SJCRH30 (cell line): ENCODE results near the gene BIRC6. TPM values are rescaled to one million over a fixed set of nuclear protein-coding genes. Genes with fewer than 3 reads are reported as not detected.

Source experiments
- DNase-seq, 2 experiments: peaks; one replicate each; pipeline ENCODE4 v3.0.0-alpha.2; 2015 to 2020
- H3K27ac ChIP-seq: fragments of 250-450 bp; sonication (Bioruptor Pico); 2 replicates; pipeline ENCODE4 v1.5.1; 2020; ENCODE audit warnings: mild to moderate bottlenecking, moderate library complexity
- H3K27me3 ChIP-seq: fragments of 250-450 bp; sonication (Bioruptor Pico); 2 replicates; pipeline ENCODE4 v1.5.1; 2020; ENCODE audit warnings: mild to moderate bottlenecking, moderate library complexity
- H3K36me3 ChIP-seq: fragments of 250-450 bp; sonication (Bioruptor Pico); 2 replicates; pipeline ENCODE4 v1.5.1; 2020; ENCODE audit warnings: mild to moderate bottlenecking, moderate library complexity
- H3K4me1 ChIP-seq: fragments of 250-450 bp; sonication (Bioruptor Pico); 2 replicates; pipeline ENCODE4 v1.5.1; 2020; ENCODE audit warnings: mild to moderate bottlenecking, moderate library complexity
- H3K4me3 ChIP-seq: fragments of 250-450 bp; sonication (Bioruptor Pico); 2 replicates; pipeline ENCODE4 v1.5.1; 2020; ENCODE audit warnings: mild to moderate bottlenecking, moderate library complexity
- H3K9me3 ChIP-seq: fragments of 250-450 bp; sonication (Bioruptor Pico); replicated peaks from 2 replicates; pipeline ENCODE4 v1.5.1; 2020; ENCODE audit warnings: mild to moderate bottlenecking, moderate library complexity
- total RNA-seq: library from RNA; depleted of rRNA; stranded (reverse); fragments of >200 nt; shearing (Covaris generic); gene quantifications from 2 replicates; pipeline ENCODE4 v1.2.3, GENCODE V29; 2014

Gene BIRC6
- total RNA-seq, 1 experiment from 2014 or later = 113 TPM

DNA sequence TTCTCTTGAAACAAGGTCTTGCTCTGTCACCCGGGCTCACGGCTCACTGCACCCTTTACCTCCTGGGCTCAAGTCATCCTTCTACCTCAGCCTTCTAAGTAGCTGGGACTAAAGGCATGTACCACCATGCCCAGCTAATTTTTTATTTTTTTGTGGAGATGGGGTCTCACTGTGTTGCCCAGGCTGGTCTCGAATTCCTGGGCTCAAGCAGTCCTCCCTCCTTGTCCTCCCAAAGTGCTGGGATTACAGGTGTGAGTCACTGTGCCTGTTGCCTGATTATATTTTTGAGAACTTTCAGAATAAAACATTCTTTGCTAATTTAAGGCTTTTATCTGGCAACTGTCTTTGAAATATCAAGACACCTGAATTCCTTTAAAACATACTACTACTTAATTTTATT is 47.9 kb downstream of the BIRC6 start:
- no peaks in the 10 kb centered on the region for H3K27me3 ChIP-seq
- DNase-seq = no peak
- H3K4me1 ChIP-seq = no peaks in the 10 kb centered on the region
- H3K4me3 ChIP-seq = no peak overlapping the region
- H3K9me3 ChIP-seq = no peaks in the 10 kb centered on the region
- peaks cover 50% of the 10 kb centered on the region for H3K36me3 ChIP-seq
- no peak overlapping the region for H3K27ac ChIP-seq

- no peak for DNase-seq
- no peaks in the 10 kb centered on the region for H3K4me1 ChIP-seq
- H3K4me3 ChIP-seq = no peak overlapping the region
- H3K27ac ChIP-seq = no peak overlapping the region
- no peaks in the 10 kb centered on the region for H3K9me3 ChIP-seq
- H3K36me3 ChIP-seq = peaks cover 63% of the 10 kb centered on the region
- no peaks in the 10 kb centered on the region for H3K27me3 ChIP-seq
These were observed 59.7 kb downstream of the BIRC6 start for GRCh38 chr2:32416519-32416918.

GRCh38 chr2:32417659-32418058 is 60.8 kb downstream of the BIRC6 start:
- Histone ChIP-seq H3K9me3 (no peaks in the 10 kb centered on the region), H3K4me1 (no peaks in the 10 kb centered on the region), H3K36me3 (peaks cover 56% of the 10 kb centered on the region), H3K27me3 (no peaks in the 10 kb centered on the region), H3K27ac (no peak overlapping the region), H3K4me3 (no peak overlapping the region)
- DNase-seq = no peak

DNA sequence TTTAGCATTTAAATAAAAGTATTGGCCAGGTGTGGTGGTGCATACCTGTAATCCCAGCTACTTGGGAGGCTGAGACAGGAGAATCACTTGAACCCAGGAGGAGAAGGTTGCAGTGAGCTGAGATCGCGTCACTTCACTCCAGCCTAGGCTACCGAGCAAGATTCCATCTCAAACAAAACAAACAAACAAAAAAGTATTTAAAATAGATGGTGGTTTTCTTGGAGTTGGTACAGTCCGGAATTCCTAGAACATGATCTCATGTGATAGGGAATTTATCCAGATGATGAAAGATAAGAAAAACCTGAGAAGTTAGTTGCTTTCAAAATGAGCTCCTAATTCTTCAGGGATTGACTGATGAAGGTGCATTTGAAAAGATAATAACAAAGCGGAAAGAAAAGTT is 62.0 kb downstream of the BIRC6 start:
- DNase-seq = no peak
- no peak overlapping the region for H3K27ac ChIP-seq
- no peaks in the 10 kb centered on the region for H3K27me3 ChIP-seq
- H3K4me3 ChIP-seq = no peak overlapping the region
- peaks cover 62% of the 10 kb centered on the region for H3K36me3 ChIP-seq
- H3K9me3 ChIP-seq = no peaks in the 10 kb centered on the region
- no peaks in the 10 kb centered on the region for H3K4me1 ChIP-seq

DNA sequence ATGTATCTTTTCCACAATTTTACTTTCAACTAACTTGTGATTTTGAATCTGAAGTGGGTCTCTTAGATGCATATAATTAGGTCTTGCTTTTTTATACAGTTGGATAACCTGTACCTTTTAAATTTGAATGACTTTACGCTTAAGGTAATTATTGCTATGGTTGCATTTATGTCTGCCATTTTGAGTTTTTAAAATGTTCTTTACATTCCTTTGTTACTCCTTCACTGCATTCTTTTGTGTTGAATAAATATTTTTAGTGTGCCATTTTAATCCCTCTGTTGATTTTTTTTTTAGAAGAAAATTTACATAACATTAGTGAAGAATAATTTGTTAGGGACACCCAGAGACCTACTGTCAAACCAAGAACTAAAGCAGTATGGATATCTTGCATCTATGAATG is 65.3 kb downstream of the BIRC6 start:
- peaks cover 34% of the 10 kb centered on the region for H3K36me3 ChIP-seq
- no peak for DNase-seq
- H3K27me3 ChIP-seq = no peaks in the 10 kb centered on the region
- no peak overlapping the region for H3K4me3 ChIP-seq
- no peak overlapping the region for H3K27ac ChIP-seq
- H3K9me3 ChIP-seq = no peaks in the 10 kb centered on the region
- H3K4me1 ChIP-seq = peaks cover 14% of the 10 kb centered on the region

DNA sequence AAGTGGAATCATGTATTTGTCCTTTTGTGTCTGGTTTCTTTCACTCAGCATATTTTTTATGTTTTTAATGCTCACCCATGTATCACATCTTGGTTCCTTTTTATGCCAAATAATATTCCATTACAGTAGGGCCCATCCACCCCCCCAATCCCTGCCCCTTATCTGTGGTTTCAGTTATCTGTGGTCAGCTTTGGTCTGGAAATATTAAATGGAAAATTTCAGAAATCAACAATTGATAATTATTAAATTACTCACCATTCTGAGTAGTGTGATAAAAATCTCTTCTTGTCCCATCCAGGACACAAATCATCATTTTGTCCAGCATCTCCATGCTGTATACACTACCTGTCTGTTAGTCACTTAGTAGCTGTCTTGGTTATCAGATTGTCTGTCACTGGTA is 66.7 kb downstream of the BIRC6 start:
- DNase-seq = no peak
- Histone ChIP-seq H3K4me3 (no peak overlapping the region), H3K27me3 (no peaks in the 10 kb centered on the region), H3K9me3 (no peaks in the 10 kb centered on the region), H3K4me1 (peaks cover 22% of the 10 kb centered on the region), H3K27ac (no peak overlapping the region), H3K36me3 (peaks cover 20% of the 10 kb centered on the region)

GRCh38 chr2:32424739-32425138 is 67.9 kb downstream of the BIRC6 start:
- peaks cover 15% of the 10 kb centered on the region for H3K36me3 ChIP-seq
- no peak overlapping the region for H3K4me3 ChIP-seq
- DNase-seq = no peak
- peaks cover 26% of the 10 kb centered on the region for H3K4me1 ChIP-seq
- H3K27ac ChIP-seq = no peak overlapping the region
- no peaks in the 10 kb centered on the region for H3K27me3 ChIP-seq
- H3K9me3 ChIP-seq = no peaks in the 10 kb centered on the region

GRCh38 chr2:32425719-32426141 is 68.9 kb downstream of the BIRC6 start:
- peaks cover 26% of the 10 kb centered on the region for H3K4me1 ChIP-seq
- peaks cover 20% of the 10 kb centered on the region for H3K36me3 ChIP-seq
- no peak overlapping the region for H3K4me3 ChIP-seq
- peak; percentile 76 to 88 for DNase-seq
- H3K27me3 ChIP-seq = no peaks in the 10 kb centered on the region
- no peaks in the 10 kb centered on the region for H3K9me3 ChIP-seq
- peak overlapping the region; percentile 38 for H3K27ac ChIP-seq

DNA sequence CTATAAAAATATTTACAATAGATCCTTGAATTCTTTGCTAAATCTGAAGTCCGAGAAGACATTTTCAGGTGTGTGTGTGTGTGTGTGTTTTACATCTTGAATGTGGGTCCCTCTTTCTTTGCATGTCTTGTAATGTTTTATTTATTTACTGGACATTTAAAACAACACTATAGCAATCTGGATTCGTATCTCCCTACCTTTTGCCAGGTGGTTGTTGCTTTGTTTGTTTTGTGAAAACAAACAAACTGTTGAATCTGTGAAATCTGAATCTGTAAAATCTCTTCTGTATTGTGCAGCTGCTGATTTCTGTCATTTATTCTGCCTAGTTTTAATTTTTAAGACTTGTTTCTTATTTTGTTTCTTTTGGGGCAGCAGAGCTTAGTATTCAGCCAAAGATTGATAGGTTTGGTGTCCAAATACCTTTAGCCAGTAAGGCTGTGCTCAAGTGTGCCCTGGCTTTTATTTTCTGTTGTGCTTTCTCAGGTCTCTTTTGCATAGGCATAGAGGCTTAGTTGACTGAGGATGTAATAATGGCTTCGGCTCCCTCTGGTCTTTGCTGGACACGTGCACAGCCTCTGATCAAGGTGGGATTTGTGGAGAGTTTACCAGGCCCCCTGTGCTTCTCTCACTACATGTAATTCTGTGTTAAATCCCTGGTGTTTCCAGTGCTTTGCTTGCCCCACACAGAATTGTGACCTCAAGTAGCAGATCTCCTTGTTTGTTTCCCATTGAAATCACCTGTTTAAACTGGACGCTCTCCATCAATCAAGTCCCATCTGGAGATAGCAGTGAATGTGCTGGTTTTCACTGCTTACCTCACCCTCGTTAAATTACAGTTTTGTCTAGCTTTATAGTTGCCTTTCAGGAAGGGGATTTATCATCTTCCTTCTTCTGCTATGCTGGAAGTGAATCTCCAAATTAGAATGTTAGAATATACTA is 71.1 kb downstream of the BIRC6 start:
- no peak overlapping the region for H3K27ac ChIP-seq
- peak; percentile 28 to 57 for DNase-seq

GRCh38 chr2:32430804-32431203 is 74.0 kb downstream of the BIRC6 start:
- H3K9me3 ChIP-seq = no peaks in the 10 kb centered on the region
- H3K27ac ChIP-seq = no peak overlapping the region
- H3K27me3 ChIP-seq = no peaks in the 10 kb centered on the region
- peaks cover 45% of the 10 kb centered on the region for H3K36me3 ChIP-seq
- no peak for DNase-seq
- H3K4me3 ChIP-seq = no peak overlapping the region
- peaks cover 25% of the 10 kb centered on the region for H3K4me1 ChIP-seq

More for the DNA sequence above, 71.1 kb downstream of the BIRC6 start:
- no peak overlapping the region for H3K4me3 ChIP-seq
- H3K27me3 ChIP-seq = no peaks in the 10 kb centered on the region
- no peaks in the 10 kb centered on the region for H3K9me3 ChIP-seq
- peaks cover 26% of the 10 kb centered on the region for H3K4me1 ChIP-seq
- peaks cover 28% of the 10 kb centered on the region for H3K36me3 ChIP-seq

DNA sequence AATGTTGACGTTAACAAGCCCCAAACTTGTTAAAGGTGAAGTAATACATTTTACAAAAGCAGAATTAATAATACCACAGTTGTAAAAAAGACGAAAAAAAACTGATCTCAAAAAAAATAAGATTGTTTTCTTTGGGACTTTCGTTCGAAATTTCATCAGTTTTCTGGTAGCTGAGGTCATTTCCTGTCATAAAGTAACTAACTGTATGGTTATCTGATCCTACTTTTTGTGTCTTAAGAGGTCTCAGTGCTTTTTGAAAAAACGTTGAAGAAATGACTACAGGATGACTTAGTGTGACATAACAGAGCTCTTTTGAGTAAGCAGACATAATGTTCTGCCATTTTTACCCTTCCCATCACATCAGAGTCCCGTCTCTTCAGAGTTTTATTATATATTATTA is 79.3 kb downstream of the BIRC6 start:
- peaks cover 4% of the 10 kb centered on the region; the same call in 1 of the 2 replicates for H3K4me1 ChIP-seq
- H3K9me3 ChIP-seq = no peaks in the 10 kb centered on the region
- no peak overlapping the region for H3K4me3 ChIP-seq
- H3K27me3 ChIP-seq = no peaks in the 10 kb centered on the region
- peaks cover 77% of the 10 kb centered on the region for H3K36me3 ChIP-seq
- DNase-seq = no peak
- no peak overlapping the region for H3K27ac ChIP-seq

DNA sequence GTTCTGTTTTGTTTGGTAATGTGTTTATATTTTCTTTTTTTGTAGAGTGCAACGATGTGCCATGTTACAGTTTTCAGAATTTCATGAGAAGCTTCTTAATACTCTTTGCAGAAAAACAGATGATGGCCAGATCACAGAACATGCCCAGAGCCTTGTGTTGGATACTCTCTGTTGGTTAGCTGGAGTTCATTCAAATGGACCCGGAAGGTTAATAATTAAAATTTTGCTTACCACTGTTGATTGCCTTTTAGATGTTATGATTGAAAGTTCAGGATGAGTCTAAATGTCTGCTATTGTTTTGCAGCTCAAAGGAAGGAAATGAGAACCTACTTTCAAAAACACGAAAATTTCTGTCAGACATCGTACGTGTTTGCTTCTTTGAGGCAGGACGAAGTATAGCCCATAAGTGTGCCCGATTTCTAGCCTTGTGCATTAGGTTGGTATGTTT is 85.2 kb downstream of the BIRC6 start:
- Histone ChIP-seq H3K27me3 (no peaks in the 10 kb centered on the region), H3K4me1 (no peaks in the 10 kb centered on the region), H3K9me3 (no peaks in the 10 kb centered on the region), H3K27ac (no peak overlapping the region), H3K36me3 (peaks cover 83% of the 10 kb centered on the region), H3K4me3 (no peak overlapping the region)
- no peak for DNase-seq

DNA sequence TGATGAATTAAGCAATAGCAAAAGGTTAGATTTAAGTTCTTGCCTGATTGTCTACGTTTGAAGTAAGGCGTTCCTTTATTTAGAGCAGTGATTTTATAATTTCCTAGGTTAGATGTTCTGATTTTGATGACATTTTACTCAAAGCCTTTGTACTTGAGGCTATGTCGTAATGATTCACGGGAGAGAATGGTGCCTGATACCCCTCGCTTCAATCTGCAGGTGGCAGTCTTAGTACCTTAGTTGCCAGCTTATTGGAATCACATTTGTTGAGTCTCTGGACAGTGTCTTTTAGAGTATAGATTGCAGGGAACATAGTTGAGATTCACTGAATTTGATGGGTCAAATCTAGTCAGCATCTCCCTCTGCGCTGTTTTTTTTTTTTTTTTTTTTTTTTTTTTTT is 89.5 kb downstream of the BIRC6 start:
- H3K9me3 ChIP-seq = no peaks in the 10 kb centered on the region
- H3K36me3 ChIP-seq = peaks cover 70% of the 10 kb centered on the region
- no peak for DNase-seq
- no peaks in the 10 kb centered on the region for H3K27me3 ChIP-seq
- no peaks in the 10 kb centered on the region for H3K4me1 ChIP-seq
- no peak overlapping the region for H3K4me3 ChIP-seq
- no peak overlapping the region for H3K27ac ChIP-seq

DNA sequence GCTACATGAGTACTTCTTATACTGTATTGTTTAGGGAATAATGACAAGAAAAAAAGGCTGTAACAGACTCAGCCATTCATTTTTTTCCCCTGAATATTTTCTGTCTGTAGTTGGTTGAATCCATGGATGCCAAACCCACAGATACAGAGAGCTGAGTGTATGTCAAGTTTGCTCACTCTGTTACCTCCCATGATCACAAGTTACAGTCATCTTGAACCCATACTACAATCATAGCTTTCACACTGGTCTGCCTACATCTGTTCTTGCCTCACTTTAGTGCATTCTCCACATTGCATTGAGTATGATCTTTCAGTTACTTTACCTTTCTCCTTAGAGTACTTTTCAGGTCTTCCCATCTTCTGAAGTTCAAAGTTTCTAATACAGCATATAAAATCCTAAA is 94.0 kb downstream of the BIRC6 start:
- Histone ChIP-seq H3K9me3 (no peaks in the 10 kb centered on the region), H3K27ac (no peak overlapping the region), H3K4me1 (peaks cover 5% of the 10 kb centered on the region; the same call in 1 of the 2 replicates), H3K27me3 (no peaks in the 10 kb centered on the region), H3K36me3 (peaks cover 40% of the 10 kb centered on the region), H3K4me3 (no peak overlapping the region)
- DNase-seq = no peak

DNA sequence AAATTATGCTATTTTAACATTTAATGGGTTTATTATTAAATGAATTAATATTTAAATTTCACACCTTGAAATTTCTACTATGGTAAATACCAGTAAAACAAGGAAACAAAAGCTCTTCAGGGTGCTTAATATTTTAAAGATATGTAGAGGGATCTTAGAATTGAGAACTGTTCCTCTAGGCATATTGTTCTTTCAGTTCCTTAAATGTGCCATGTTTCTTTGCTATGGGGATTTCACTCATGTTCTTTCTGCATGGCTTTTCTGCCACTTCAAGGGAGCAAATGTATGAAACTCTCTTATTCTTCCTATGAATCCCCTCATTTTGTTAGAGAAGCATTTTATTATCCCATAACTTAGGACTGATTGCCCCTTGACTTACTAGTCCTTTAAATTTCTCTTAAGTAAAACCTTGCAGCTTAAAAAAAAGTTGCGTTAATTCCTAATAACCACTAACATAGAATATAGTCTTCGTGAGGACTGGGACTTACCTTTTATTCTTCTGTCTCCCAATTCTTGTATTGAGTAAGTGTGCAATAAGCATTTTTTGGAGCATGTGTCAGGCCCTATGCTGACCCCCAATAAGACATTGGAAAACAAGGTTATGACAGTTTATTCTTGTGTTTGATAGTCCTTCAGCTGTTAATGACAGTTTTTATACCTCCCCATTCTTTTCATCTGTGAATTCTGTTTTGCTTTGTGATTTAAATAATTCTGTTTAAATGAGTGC is 95.7 kb downstream of the BIRC6 start:
- DNase-seq = no peak
- H3K4me3 ChIP-seq = no peak overlapping the region
- no peaks in the 10 kb centered on the region for H3K9me3 ChIP-seq
- no peaks in the 10 kb centered on the region for H3K27me3 ChIP-seq
- no peak overlapping the region for H3K27ac ChIP-seq
- H3K4me1 ChIP-seq = peaks cover 5% of the 10 kb centered on the region; the same call in 1 of the 2 replicates
- H3K36me3 ChIP-seq = peaks cover 50% of the 10 kb centered on the region
